Stimulated activated CD8-positive, alpha-beta memory T cell treated with anti-CD3 and anti-CD28 coated beads, Interleukin-15, amount 100 ng/mL, for 48 hours (primary cell): ENCODE results near the gene NR3C2.

Experiments
- DNase-seq, 2 donors: peaks; one replicate each; pipeline ENCODE4 v3.0.0-alpha.2; 2020; ENCODE audit warnings: low read depth in 2 of 2

Gene NR3C2

GRCh38 chr4:148077581-148077980 lies 364.6 kb downstream of the NR3C2 start:
- DNase-seq = no peak

GRCh38 chr4:148076964-148077363 lies 365.2 kb downstream of the NR3C2 start:
- DNase-seq = no peak

- no peak for DNase-seq
Observed at GRCh38 chr4:148075438-148075837, 366.8 kb downstream of the NR3C2 start.

- DNase-seq = no peak
Observed at GRCh38 chr4:148074462-148074861, 367.8 kb downstream of the NR3C2 start.

DNA sequence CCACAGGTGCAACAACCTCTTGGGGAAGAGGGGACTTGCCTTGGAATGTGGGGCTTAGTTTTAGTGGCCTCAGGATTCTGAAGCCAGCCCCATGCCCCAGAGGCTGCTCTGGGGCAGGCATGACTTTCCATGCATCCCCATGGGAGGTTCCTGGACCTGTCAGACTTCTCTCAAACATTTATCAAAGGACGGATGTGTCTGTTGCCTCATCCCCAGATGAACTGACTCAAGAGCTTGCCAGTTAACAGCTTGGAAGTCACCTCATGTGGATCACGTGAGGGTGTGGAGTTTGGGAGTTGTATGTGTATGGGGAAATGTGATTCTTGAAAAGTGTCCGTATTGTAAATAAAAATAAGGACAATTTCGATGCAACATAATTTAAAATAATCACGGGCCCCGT lies 368.9 kb downstream of the NR3C2 start:
- no peak for DNase-seq

DNA sequence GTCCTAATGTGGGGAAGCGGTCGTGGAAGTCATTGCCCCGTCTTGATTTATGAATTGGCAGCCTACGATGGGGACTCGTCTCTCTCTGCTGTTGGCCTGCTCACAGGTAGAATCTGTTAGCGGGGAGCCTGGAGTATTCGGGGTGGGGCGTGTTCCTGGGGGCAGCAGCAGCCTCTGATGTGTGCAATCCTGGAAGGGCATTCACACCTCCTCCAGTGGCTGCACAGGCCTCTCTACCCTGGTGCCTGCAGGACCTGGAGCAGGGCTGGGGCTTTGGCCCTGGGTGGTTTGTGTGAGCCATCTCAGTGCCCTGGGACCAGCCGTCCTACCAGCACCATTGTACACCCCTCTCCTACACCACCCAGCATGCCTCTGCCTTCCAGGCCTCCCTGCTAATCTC lies 369.4 kb downstream of the NR3C2 start:
- no peak for DNase-seq

DNA sequence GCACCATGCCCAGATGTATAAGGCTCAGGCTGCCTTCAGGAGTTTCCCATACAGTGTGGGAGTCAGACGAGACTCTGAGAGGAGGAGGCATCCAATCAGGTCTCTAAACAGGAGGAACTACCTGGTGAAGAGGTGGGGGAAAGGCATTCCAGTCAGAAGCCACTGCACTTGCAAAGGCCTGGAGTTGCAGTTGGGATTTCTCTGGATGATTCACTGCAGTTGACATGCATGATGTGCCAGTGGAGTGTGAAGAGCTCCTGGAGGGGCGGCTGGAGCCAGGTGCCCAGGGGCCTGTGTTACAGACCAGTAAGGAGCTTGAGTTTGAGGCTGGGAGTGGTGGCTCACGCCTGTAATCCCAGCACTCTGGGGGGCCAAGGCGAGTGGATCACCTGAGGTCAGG lies 371.2 kb downstream of the NR3C2 start:
- DNase-seq = no peak

DNA sequence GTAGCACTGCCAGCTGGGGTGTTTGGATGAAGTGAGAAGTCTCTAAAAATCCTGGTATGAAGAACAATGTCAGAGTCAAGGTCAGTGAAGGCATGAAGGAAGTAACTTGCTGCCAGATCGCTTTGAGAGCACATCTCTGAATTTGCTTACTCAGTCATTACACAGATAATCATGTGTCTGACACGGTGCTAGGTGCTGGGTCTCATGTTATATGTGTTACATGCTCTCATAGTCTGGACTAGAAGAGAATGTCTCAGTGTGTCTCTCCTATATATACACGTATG lies 372.4 kb downstream of the NR3C2 start:
- DNase-seq = no peak

DNA sequence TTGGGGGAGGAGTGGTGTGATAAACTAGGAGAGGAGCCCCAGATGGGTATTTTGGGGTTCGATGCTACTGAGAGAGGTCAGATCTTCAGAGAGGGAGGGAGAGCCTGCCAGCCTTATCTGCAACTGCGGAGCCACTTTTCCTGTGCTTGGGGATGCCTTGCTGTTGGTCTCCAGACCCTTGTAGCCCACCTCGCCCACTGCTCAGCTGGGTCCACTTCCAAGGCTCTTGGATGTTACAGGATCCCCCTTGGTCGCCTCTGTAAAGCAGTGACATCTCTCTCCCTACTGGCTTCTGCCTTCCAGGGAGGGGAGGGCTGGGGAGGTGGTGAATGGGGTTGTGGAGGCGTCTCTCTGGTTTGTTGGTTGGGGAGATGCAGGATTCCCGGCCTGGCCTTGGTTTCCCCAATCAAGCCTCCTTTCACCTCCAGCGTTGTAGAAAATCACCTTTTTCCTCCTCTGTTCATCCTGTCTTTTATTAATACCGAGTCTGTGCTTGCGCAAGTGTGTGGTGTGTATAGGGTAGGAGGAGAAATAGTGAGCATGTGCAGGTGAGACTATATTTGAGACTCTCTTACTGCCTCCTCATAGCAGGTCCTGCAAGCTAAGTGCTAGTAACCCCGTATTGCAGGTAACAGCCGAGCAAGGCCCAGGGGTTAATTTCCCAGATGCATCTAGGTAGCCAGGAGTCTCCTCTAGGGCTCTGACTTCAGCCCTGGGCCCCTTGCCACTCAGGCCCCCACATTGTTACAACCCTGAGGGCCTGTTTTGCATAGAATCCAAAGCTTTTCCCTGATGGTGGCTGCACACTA lies 372.9 kb downstream of the NR3C2 start:
- DNase-seq = no peak

DNA sequence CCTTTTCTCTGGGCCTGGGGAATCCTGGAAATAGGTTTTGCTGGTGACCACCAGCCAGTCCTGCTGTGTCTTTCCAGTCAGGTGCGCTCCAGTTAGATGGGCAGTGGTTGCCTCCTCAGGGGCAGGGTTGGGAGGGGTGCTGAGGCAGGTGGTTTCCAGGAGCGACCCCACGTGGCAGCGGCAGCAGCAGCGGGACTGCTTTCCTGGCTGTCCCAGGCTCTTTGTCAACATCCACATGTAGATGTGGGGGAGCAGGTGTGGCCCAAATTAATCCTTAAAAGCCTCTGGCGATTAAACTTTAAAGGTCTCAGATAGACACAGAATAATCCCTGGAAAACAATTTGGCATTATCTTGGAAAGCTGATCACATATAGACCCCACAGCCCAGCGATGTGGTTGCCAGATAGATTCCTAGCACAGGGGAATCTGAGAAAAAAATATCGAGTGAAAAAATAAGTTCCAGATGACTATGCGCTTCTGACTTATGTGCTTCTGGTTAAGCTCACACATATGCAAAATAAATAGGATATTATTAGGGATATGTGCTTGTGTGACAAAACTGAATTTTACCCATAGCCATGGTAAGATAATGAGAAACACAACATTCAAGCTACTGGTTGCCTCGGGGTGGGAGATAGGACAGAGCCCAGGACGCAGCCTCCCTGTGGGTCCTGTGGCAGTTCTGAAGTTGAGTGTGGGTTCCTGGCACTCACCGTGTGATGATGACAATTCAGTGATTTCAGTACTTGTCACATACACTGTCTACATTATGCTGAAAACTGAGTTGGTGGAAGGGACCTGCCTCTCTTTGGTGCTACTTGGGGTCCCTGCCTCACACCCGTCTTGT lies 373.9 kb downstream of the NR3C2 start:
- DNase-seq = no peak

GRCh38 chr4:148067301-148067916 lies 374.8 kb downstream of the NR3C2 start:
- DNase-seq = no peak

GRCh38 chr4:148065075-148065474 lies 377.1 kb downstream of the NR3C2 start:
- no peak for DNase-seq

DNA sequence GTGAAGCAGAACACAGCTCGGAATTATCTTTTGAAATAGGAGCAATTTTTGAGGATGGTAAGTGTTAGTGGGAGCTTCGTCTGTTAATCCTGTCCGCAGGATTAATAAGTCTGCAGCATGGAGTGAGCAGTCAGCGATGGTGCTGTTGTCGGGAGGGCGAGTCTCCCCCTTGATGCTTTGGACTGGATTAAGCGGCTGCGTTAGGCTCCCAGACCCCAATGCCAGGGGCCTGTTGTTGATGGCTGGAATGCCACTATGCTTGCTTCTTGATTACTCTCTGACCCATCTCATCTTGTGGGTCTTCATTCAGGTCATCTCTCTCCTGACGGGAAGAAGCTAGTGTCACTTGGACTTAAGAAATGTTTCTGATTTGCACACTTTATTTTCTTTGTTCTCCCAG lies 377.8 kb downstream of the NR3C2 start:
- no peak for DNase-seq

- DNase-seq = no peak
Observed at GRCh38 chr4:148062301-148062950, 379.8 kb downstream of the NR3C2 start.

DNA sequence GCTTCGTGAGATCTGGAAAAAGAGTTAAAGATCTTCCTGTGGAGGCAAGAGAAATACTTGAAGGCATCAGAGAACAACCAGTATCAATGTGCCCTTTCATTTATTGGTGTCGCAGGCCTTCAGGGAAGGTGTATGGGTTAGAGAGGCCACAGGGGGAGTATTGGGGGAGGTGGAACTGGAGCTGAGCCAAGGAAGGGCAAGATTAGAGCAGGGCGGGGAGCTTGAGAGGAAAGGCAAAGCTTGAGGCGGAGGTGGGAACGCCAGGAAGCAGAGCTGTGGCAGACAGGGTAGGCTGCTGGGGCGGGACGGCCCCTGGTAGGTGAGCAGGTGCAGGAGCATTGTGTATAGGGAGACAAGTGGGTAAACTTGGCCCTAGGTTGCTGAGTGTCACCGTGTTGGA lies 380.4 kb downstream of the NR3C2 start:
- no peak for DNase-seq

DNA sequence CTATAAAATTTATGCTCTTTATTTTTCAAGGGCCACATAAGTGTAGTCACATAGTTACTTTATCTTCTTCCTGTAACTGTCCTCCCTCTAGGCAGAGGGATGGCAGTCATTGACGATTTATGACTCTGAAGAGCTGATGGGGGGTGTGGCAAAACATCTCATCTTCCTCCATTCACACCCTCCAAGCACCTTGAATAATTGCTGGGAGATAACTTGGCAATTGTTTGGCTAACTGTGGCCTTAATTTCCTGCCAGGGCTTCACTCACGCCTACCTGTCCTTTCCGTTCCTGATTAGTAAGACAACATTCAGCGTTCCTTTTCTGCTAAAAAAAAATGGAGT lies 381.1 kb downstream of the NR3C2 start:
- DNase-seq = no peak

- DNase-seq = no peak
Observed at GRCh38 chr4:148060264-148061140, 381.7 kb downstream of the NR3C2 start.

- no peak for DNase-seq
Observed at GRCh38 chr4:148059617-148060180, 382.5 kb downstream of the NR3C2 start.

- DNase-seq = no peak
Observed at GRCh38 chr4:148057984-148058859, 384.0 kb downstream of the NR3C2 start.

DNA sequence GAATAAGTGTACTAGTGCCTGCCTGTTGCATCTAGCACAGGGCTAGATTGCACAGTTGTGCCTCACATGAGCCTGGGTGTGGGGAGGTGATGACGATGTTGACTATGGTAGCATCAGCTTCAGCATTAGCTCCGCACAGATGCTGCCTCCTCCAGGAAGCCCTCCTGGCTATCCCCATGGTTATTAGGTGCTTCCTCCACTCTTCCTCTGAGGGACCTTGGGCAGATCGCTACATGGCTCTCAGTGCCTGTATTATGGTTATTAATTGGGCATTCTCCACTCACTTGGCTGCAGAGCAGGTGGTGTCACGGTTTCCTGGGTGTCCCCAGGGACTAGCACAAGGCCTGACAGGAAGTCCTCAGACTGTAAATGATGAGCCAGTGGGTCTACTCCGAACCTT lies 384.7 kb downstream of the NR3C2 start:
- no peak for DNase-seq
